Left cardiac atrium (tissue), 4 donors: ENCODE measurements around the gene DNASE1. TPM values are rescaled to one million over a fixed set of nuclear protein-coding genes. Genes with fewer than 3 reads are reported as not detected.

Source experiments
- ATAC-seq, 2 donors: fragments of 200-7000 bp; cut with Tn5 transposase; one replicate each; pipeline ENCODE4 v1.9.1; 2020; ENCODE audit warnings: mild to moderate bottlenecking in 2 of 2, moderate library complexity in 2 of 2
- DNase-seq: peaks from one replicate; pipeline ENCODE4 v3.0.0-alpha.2; 2020
- intact Hi-C, 2 donors: fragments of 100-400 bp; cut with DNase I; formaldehyde crosslinking; loops; one replicate each; pipeline versions ENCODE4 v1.14.1 to v1.15.1; 2022 to 2023
- total RNA-seq, 2 donors: library from RNA; stranded (reverse); fragmentation: NEBNext Ultra II Directional; extraction: Animal tissue kit (Norgen Biotek cat#: 25700); gene quantifications; one replicate each; pipeline ENCODE4 v1.2.1, GENCODE V29; 2021
- donor health status: DM: no; HTN: yes; CAD: no.
- donor health status: DM: no; HTN: yes; CAD: no; lungs with severe emphysema.
- donor health status: DM: yes; HTN: yes; CAD: no.
- donor health status: Dilated cardiomyopathy.

Gene DNASE1
- total RNA-seq, 2 donors from 2014 or later: 3.0 to 5.8 TPM

DNA sequence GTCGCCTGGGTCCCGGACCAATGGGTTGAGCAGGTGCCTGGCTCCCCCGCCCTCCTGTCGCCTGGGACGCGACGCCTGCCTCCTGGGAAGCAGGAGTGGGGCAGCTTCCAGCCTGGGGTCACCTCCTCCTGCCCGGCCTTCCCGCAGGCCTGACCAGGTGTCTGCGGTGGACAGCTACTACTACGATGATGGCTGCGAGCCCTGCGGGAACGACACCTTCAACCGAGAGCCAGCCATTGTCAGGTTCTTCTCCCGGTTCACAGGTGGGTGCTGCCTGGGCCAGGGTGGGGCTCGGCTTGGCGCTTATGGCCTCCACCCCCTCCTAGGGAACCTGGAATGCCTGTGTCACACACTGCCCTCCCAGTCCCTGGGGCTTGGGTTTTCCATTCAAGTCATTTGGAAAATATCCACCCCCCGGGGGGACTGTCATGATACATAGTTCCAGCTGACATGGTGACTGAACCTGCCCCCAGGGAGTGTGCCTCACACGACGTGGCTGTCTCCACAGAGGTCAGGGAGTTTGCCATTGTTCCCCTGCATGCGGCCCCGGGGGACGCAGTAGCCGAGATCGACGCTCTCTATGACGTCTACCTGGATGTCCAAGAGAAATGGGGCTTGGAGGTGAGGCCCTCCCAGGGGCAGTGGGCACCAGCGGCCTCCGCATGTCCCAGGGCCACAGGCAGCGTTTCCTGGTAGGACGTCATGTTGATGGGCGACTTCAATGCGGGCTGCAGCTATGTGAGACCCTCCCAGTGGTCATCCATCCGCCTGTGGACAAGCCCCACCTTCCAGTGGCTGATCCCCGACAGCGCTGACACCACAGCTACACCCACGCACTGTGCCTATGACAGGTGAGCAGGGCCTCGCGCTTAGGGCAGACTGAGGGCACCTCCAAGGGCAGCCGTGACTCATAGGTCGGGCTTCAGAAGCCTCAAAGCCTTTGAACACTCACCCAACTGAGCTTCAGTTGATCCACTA lies 2.3 kb downstream of the DNASE1 start:
- DNase-seq: no peak
- intact Hi-C loops: no loop called here
- ATAC-seq: no peak

DNA sequence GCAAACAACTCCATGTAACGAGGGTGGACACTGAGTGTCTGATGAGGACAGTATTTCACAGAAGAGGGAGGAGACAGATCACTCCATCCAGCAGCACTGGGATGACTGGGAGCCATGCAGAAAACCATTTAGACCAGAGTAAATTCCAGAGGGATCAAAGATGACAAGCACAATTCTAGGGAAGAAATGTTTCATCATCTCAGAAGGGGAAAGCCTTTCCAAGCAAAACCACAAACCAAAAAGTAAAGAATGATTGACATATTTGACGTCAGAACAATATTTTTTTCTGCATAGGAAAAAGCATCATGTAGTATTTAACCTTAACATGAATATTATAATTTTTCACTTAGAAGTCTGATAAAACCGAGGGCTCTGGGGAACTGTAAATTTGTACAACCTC lies 4.8 kb downstream of the DNASE1 start:
- no peak for ATAC-seq
- DNase-seq: no peak
- intact Hi-C loops: no loop called here

DNA sequence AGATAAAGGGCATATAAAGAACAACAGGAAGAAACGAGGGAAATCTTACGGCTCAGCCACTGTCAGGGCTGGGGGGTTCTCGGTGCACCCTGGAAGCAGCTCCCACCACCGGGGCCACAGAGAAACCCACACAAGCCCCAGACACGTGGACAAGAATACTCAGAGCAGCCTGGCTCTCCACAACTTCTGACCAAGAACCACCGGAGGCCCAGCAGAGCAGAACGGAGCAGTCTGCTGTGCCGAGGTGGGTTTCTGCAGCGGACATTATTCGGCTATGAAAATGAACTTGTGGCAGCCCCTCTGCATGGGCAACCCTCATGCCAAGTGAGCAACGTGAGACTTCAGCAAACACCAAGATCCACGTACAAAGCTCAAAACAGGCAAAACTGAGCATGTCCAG lies 6.8 kb downstream of the DNASE1 start:
- intact Hi-C loops: no loop called here
- DNase-seq (peak; percentile 6), ATAC-seq (no peak)

DNA sequence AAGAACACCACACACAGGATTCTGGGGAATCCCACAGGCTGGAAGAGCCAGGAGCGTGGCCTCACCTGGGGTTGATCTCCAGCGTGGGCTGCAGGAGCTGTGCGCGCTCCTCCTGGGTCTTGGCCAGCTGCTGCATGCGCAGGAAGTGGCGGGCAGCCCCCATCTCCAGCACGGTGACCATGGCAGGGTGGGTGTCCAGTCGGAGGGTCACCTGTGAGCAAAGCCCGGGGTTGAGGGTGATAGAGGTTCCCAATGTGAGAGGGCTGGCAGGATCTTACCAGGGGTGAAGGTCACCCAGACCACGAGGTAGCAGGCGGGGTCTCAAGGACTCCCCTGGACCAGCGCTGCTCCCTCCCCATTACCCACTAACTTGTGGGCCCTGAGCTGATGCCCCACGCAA lies 7.4 kb downstream of the DNASE1 start:
- DNase-seq (peak; percentile 7), ATAC-seq (no peak)
- intact Hi-C loops: no loop called here

DNA sequence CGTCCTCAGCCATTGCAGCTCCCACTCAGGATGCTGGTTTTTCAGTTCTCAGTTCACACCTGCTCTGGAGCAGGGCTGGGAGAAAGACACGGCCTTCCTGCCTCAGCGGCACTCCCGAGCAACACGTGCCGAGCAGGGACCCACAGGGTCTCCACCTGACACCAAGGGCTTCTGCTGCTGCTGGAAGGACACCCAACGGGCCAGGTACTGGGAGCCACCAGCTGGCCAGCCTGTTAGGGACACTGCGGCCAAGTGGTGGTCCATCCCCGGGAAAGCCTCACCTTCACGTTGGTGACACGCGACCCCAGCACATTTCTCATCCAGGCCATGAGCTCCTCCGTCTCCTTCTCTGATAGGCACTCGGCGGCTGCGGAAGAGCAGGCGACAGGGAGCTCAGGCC lies 8.1 kb downstream of the DNASE1 start:
- DNase-seq (peak; percentile 4), ATAC-seq (no peak)
- intact Hi-C loops: no loop called here

DNA sequence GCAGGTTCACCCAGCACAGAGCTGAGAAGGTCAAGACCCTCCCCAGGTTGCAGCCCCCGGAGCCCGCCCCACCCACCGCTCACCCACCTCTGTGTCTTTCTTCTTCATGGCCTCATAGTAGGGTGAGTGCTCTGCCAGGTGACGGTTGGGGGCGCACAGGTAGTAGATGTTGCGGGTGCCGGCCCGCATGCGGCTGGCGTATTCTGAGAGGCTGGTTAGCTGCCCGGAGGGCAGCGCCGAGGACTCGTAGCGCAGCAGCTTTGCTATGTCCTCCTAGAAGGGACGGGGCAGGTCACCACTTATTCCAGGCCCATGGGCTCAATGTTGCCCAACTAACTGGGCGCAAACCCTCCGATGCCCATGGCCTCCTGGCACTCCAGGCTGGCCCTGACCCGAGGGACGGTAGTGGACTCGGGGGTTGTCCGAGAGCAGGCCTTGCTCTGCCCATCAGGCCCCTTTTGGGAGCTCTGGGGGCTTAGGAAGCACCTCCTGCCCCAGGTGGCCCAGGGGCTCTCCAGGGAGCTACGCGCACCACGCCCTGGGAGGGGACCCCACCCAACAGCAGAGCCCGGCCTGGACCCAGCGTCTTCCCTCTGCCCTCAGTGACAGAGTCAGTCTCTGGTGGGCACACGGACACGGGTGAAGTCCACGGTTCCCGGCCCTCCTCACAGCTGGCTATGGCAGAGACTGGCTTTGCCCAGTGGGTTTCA lies 9.9 kb downstream of the DNASE1 start:
- intact Hi-C loops: no loop called here
- DNase-seq (no peak), ATAC-seq (no peak)

DNA sequence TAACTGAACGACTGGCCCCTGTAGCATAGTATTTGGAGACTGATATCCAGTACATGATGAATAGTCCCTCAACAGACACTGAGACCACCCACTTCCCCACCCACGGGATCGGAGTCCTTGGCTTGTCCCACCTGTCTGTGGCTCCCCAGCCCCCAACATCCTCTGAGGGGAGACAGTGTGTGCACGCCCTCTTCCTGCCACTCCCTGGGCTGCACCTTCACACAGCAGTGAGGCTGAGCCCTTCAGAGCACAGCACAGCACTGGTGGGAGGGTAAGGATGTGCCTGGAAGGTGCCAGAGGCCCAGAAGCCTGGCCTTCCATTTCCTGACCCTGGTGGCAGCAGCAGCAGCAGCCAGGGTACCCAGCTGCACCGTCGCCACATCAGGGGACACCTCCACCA lies 11.0 kb downstream of the DNASE1 start:
- intact Hi-C loops: no loop called here
- no peak for DNase-seq
- ATAC-seq: no peak

DNA sequence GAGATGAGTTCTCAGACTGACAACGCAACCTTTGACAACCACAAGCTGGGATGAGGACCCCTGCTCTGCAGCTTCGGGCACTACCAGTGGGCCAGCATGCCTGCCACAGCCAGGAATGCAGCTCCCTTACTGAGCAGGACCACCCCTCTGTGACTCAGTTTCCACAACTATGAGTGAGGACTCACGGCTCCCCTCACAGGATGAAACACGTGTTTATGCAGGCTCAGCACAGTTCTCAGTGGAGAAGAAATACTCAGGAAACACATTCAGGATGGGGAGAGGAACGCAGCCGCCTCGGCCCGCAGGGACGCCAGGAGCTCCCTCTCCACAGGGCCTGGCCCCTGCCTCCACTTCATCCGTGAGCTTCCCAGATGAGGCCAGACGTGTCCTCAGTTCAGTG lies 14.1 kb downstream of the DNASE1 start:
- intact Hi-C loops: no loop called here

DNA sequence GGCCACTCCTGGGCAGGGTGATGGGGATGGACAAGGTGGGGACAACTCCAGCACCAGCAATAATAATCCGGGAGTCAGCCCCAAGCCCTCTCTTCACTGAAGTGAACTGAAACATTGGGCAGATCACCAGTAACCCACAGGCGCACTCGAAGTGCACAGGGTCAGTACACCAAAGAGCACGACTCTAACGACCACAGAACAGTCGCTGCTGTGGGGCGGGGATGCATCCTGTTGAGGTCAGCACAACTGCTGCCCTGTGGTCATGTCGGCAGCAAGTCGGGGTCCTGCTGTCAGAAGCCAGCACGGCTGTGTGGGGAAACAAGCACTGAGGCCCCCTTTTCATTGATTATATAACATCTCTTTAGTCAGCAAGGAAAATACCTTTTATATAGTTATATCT lies 14.6 kb downstream of the DNASE1 start:
- no peak for ATAC-seq
- DNase-seq: no peak

More for the DNA sequence above, 14.1 kb downstream of the DNASE1 start:
- ATAC-seq (no peak), DNase-seq (no peak)

DNA sequence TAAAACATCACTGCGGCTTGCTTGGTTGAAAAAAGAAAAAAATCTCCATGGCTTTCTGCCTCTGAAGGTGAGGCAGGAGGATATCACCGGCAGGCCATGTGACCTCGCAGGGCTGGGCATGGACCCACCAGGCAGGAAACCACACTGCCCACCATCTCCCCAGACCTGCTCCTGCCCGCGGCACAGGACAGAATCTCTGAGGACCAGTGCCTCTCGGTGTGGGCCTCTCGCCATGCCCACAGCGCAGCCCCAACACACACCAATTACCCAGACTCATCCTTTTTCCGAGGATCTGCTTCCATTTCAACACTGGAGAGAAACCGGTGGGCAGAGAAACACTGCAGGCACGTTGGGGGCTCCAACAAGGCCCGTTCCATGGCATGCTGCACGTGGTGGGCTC lies 16.2 kb downstream of the DNASE1 start:
- DNase-seq: no peak
- no peak for ATAC-seq
- intact Hi-C loops: no loop called here

More for the DNA sequence above, 14.6 kb downstream of the DNASE1 start:
- intact Hi-C loops: no loop called here

DNA sequence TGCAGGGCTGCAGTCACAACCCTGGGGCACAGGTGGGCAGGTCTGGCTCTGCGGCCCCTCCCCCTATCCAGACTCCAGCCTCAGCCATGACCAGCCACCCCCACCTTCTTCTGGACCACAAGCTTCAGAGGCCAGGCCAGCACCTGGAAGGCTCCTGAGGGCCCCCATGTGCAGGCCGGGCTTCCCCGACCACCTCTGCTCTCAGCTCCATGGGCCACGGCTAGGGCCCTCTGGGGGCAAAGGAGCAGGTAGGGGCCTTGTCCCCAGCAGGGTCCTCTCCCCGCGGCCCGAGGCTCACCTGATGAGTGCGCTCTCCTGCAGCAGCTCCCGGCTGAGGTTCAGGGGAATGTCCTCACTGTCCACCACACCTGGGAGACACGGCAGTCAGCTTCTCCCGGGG lies 16.9 kb downstream of the DNASE1 start:
- DNase-seq (no peak), ATAC-seq (no peak)
- intact Hi-C loops: no loop called here

DNA sequence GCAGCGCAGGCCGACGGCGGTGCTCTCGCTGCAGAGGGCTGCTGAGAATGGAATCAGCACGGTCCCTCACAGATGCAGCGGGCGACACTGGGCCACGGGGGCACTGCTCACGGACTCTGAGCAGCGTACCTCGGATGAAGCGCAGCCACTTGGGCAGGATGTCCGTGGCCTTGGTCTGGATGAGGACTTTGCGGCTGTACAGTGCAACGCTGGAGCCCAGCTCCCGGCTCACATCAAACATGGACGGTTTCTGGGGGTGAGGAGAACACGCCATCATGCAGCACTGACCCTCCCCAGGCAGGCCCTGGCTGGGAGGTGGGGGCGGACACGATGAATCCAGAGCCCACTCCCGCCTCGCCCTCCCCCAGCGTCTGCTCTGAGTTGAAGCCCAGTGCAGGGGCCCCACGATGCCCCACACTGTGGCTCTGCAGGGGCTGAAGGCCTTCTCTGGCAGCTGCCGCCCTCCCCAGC lies 18.1 kb downstream of the DNASE1 start:
- DNase-seq (no peak), ATAC-seq (no peak)
- intact Hi-C loops: no loop called here

DNA sequence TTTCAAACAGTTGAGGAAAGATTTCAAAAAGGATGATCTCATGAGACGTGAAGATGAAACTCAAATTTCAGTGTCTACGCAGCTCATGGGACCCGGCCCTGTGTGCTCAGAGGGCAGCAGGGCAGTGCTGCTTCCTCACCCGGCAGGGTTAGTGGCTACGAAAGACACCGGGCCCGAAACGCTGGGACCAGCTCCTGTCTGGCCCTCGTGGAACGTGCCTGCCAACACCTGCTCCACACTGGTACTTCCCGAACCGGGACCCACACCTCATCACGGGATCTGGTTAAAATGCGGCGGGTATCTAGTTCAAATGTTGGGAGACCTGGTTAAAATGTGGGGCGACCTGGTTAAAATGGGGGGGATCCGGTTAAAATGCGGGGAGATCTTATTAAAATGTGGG lies 18.7 kb downstream of the DNASE1 start:
- ATAC-seq: no peak
- no peak for DNase-seq
- intact Hi-C loops: no loop called here

DNA sequence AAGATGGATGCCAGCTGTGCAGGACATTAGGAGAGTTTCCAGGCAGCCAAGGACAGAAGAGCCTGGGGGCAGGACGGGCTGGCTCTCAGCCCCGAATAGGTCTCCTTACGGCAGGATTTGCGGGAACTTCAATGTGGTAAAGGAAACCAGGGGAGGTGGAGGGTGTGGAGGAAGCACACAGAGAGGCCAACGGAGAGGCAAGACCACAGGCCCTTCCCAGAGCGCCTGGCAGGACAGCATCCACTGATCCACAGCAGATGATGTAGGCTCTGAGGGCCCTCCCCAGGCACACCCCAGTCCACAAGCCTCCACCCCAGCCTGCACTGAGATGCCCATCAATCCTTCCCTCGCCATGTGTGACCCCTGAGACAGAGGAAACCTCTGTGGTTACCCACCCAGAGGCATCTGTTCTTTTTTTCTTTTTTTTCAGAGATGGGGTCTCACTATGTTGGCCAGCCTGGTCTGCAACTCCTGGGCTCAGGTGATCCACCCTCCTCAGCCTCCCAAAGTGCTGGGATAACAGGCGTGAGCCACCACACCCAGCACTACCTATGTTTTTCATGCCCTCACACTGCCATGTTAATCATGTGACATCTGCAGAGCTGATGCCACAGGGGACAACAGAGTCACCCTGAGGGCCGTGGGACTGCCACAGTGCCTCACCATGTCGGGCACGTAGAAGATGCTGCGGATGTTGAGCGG lies 19.3 kb downstream of the DNASE1 start:
- intact Hi-C loops: no loop called here
- ATAC-seq: no peak
- no peak for DNase-seq

DNA sequence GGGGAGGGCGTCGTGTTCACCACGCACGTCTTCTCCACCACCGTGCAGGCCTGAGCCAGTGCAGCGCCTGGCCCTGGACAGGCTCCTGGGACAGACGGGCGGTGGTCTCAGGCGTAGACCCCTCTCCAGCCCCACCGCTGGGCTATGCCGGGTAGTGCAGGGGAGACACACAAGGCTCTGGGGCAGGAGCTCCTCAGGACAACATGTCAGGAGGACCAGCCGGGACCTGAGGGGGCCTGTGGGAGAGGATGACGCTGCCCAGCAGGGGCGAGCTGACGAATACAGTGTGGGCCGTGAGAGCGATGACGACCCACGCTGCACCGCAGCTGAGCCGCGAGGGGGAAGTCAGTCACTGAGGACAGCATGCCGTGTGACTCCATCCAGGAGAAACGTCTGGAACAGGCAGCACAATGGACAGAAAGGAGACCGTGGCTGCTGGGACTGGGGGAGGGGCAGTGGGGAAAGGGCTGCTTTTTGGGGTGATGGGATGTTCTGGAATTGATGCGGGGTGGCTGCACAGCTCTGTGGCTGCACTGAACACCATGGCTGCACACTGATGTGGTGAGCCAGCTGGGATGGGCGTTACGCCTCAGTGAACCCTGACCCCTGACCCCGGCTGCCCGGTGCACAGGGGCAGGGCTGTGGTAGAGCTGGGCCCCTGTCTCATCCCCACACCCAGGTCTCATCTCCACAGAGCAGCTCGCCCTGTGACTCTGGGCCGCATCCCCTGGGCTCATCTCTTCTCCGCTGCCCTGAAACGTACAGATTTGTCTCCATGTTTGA lies 20.2 kb downstream of the DNASE1 start:
- intact Hi-C loops: no loop called here
- DNase-seq: no peak
- no peak for ATAC-seq

DNA sequence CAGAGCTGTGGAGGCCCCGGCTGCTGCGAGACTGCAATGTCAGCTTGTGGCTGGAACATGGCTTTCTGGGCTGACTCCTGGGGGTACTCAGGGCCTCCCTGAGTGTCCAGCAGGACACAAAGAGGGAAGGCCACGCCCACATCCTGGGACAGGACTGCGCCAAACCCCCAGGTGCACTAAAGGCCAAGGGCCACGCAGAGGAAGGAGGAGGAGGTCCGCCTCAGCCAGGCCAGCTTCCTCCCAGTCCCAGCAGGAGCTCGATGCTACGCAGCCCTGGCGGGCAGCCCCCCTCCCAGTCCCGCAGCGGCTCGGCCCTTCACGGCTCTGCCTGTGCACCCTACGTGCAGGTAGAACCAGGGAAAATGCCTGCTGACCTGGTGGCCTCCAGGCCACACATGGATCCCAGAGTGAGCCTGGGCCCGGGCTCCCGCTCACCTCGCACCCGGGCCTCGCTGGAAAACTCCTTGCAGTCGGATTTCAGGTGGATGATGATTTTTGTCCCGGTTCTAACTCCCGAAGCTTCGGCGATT lies 21.2 kb downstream of the DNASE1 start:
- DNase-seq: no peak
- intact Hi-C loops: no loop called here
- peak in 1 of 2 donors; percentile 27 for ATAC-seq

DNA sequence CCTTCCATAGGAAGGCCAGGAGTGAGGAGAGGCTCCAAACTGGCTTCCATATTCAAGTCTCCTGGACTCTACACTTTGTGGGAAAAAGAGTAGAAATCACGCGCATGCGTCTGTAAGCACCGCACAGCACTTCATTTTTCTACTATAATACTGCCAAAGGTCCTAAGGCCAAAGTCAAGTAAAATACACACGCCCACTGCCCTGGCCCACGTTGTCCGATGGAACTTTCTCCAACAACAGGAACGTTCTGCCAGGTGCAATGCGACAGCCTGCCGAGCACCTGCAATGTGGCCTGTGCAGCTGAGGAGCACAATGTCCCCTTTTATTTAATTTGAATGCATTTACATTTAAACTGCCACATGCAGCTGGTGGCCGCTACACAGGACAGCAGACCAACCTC lies 23.5 kb downstream of the DNASE1 start:
- ATAC-seq (no peak), DNase-seq (no peak)
- intact Hi-C loops: no loop called here

DNA sequence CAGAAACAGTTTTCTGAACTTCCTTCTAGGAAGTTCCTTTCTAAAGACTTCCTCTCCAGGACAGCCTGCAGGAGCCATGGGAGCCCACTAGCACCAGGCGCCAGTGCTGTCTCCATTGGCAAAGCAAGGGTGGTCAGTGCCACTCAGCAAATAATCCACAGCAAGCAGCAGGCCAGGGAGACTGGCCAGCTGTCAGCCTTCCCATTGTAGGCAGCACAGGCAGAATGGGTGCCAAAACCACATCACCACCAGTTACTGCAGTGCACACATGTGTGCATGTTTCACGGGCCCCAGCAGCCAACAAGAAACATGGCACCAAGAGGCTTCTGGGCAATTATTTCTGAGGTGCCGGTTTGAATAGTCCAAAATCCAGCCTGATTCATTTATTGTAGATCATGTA lies 26.7 kb downstream of the DNASE1 start:
- intact Hi-C loops: no loop called here
- no peak for DNase-seq
- peak; percentile 61 to 86 for ATAC-seq

DNA sequence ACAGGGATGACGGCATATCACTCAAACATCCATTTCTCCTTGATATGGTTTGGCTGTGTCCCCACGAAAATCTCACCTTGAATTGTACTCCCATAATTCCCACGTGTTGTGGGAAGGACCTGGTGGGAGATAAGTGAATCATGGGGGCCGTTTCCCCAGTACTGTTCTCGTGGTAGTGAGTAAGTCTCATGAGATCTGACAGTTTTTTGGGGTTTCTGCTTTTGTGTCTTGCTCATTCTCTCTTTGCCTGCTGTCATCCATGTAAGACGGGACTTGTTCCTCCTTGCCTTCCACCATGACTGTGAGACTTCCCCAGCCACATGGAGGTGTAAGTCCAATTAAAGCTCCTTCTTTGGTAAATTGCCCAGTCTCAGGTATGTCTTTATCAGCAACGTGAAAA lies 32.5 kb downstream of the DNASE1 start:
- intact Hi-C loops: no loop called here

More for the DNA sequence above, 32.5 kb downstream of the DNASE1 start:
- no peak for DNase-seq
- no peak for ATAC-seq
